Activated CD8-positive, alpha-beta memory T cell treated with anti-CD3 and anti-CD28 coated beads for 1 hour (primary cell): Measurements from ENCODE around the gene NSMF.
A peak's percentile ranks its signal among the peaks of the same experiment; 100 is the strongest.

Experiments used
- DNase-seq, 2 donors: peaks; one replicate each; pipeline ENCODE4 v3.0.0-alpha.2; 2020; ENCODE audit warnings: low read depth in 1 of 2; ENCODE audit errors: extremely low read depth in 1 of 2

The NSMF gene

DNA sequence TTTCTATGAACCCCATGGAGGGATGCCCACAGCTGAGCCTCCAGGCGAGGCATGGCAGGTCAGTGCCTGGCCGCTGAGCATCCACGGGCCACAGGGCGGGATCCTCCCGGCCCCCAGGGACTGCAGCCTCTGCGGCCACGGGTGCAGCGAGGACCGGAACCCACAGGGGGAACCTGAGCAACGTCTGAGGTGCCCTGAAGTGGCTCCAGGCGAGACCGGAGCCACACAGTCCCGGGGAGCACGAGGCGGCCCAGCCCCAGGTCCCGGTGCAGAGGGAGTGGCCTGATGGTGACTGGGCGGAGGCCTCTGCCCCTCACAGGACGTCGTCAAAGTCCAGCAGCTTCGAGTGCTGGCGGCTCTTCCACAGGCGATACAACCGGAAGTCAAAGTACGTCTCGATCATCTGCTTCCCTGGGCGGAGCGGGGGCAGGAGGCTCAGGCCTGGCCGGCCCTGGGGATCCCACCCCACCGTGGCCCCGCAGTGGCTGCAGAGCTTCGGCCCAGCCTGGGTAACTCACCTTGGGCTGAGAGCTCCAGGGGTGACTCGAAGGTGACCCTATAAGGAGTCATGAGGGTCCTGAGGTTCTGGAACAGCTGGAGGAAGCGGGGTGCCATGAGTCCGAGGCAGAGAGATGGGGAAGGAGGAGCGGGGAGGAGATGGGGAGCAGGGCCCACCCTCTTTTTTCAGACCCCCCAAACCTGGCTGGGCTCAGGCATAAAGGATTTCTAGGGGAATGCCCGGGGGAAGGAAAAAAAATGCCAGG, 9.9 kb downstream of the NSMF start:
- DNase-seq, result no peak

DNA sequence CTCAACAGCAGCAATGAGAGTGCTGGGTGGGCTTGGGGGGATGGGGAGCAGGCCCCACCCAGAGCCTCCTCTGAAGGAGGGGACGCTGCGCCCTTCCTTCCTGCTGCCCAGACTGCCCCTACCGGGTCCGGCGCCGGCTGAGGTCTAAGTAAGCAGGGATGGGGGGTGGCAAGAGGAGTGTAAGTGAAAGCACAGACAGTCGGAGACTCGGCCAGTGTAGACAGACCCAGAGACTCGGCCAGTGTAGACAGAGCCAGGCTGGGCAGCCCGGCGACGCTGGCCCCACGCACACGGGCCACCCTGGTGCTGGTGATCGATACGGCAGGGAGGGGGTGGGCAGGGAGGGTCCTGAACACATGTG, 10.6 kb downstream of the NSMF start:
- no peak for DNase-seq

DNA sequence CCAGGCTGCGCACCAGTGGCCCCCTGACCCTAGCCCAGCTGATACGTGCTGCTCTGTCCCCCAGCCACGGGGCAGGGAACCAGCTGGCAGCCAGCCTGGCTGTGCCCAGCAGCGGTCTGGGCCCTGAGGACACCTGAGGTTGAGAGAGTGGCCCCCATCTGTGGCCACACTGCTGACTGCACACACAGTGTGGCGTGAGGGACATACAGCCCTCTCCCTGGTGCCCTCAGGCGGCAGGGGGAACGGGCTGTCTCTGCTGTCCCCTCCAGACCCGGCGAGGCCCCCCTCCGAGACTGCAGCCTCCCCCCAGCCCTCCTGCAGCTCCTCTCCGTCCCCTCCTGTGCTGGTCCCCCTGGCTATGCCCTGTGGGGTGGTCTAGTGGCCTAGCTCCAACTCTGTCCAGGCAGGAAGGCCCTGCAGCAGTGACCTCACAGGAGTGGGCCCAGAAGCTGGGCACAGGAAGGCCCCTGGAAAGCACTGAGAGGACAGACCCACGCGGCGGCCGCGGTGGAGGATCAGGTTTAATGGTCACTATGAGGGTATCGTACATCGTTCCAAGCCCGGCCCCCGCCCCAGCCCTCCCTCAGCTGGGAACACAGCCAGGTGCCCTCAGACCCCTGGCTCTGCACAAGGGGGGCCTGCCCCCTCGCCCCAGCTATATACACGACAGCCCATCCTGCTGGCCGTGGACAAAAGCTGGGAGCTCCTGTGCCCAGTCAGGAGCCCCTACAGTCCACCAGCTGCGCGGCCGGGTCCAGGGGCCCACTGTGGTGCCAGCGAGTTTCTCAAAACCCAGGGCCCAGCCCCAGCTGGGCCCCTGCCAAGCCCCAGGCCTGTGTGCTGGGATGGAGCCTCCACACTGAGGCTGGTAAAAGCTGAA, 11.2 kb downstream of the NSMF start:
- DNase-seq, result no peak

- DNase-seq, result no peak
These were observed 12.2 kb downstream of the NSMF start for GRCh38 chr9:137446851-137447471.

DNA sequence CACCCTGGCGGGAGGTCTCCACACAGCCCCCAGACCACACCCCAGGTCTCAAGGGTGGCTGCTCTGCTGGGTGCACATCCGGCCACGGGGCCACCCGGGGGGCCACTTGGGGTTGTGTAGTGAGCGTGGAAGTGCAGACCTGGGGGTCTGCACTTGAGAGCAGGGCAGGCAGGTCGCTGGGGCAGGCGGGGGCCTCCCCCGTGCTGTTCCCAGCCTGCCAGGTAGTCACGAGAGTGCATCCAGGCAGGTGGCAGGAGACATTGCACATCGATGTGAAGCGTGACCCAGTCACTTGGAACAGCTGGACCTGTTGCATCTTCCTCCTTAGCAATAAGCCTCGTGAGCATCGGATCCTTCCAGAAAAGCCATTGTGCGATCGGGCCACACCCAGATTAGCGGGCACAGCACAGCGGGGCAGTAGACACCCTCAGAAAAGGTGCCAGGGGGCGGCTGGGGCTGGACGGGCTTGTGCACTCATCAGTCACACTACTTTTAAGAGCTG, 13.2 kb downstream of the NSMF start:
- DNase-seq, result no peak

DNA sequence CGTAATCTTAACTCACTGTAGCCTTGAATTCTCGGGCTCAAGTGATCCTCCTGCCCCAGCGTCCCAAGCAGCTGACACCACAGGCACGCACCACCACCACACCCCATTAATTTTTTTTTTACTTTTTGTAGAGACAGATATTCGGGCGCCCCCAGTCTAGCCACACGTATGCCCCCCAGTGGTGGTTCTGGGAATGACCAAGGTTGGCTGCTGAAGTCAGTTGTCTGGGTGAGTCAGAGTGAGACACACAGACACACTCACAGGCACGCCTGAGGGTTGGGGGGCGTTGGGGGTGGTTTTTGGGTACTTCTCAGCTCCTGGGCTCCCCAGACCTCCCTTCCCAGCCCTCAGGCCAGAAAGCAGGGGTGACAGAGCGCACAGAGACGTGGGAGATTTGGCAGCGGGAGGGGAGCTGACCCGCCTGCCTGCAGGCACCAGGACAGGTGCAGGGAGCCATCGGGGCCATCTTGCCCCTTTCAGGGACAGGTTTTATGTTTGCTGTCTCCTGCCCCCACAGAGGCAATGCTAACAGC, 13.8 kb downstream of the NSMF start:
- DNase-seq, result peak; percentile 67 to 72

DNA sequence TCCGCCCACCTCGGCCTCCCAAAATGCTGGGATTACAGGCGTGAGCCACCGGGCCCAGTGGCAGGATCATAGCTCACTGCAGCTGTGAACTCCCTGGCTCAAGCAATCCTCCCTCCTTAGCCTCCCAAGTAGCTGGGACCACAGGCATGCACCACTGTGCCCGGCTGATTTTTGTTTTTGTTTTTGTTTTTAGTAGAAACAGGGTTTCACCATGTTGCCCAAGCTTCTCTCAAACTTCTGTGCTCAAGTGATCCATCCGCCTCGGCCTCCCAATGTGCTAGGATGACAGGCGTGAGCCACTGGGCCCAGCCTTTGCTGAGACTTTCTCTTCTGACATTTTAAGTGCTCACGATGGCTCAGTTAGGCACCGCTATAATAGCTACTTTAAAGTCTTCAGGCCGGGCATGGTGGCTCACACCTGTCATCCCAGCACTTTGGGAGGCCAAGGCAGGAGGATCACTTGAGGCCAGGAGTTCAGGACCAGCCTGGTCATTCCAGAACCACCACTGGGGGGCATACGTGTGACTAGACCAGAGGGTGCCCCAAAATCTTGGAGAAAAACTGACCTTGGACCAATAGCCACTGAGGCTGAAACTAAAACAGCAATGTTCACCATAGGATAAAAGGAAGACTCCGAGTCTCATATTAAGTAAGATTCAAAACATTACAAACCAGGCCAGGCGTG, 14.9 kb downstream of the NSMF start:
- no peak for DNase-seq

- DNase-seq, result no peak
These were observed 17.2 kb downstream of the NSMF start for GRCh38 chr9:137441935-137442321.

DNA sequence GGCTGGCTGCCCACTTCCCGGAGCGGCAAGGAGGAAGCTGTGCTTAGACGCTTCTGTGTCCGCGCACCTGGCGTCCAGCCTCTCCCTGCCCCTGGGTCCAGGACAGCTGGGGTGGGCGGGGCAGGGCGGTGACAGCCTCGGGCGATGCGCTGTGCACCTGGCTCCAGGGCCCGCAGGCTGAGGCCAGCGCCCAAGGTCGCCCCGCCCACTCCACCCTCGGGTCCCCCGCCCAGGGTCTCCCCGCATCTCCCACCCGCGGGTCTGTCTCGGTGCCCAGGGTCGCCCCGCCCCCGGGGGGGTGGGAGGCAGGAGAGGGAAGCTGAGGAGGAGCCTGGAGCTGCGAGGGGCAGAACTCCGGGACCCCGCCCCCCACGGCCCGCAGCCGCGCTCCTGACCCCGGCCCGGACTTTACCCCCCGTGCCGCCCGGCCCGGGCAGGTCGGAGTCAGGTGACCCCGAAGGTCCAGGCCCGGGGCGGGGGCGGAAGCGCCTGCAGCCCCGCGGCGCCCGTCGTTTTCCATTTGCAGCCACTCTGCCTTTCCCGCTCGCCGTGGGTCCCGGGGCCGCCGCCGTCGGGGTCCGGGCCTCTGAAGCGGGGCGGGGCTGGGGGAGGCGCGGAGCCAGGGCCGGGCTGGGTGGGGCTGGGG, 17.7 kb downstream of the NSMF start, which contains the start of gene ENTPD8:
TSS of gene ENTPD8 (minus strand) at position 69 of the 646 bp plus-strand sequence. CDS start 3,072 bp downstream, outside the sequence.
- DNase-seq, result no peak

DNA sequence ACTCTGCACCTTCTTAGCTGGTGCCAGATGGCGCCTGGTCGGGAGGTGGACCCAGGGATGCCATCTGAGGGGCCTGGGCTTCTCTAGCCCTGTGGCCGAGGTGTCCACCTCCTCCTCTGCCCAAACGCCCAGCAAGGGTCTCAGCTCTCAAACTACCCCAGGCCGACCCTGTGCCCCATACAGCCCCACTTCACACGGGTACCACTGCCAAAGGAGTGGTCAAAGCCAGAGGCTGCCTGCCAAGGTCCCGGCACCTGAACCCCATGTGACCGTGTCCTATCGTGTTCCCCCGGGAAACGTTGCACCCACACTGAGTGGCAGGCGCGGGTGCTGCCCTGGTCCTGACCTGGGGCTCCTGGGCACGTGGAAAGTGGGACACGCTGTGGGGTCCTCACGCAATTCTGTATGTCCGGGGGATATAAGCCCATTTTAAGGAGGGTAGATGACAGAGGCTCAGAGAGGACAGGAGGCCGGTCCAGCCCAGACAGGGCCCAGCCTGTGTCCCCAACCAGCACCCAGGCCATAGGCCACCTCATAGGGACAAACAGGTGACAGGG, 19.9 kb downstream of the NSMF start:
- DNase-seq, result no peak

- DNase-seq, result no peak
These were observed 20.5 kb downstream of the NSMF start for GRCh38 chr9:137438591-137439157.

- no peak for DNase-seq
These were observed 21.2 kb downstream of the NSMF start for GRCh38 chr9:137437691-137438590.

DNA sequence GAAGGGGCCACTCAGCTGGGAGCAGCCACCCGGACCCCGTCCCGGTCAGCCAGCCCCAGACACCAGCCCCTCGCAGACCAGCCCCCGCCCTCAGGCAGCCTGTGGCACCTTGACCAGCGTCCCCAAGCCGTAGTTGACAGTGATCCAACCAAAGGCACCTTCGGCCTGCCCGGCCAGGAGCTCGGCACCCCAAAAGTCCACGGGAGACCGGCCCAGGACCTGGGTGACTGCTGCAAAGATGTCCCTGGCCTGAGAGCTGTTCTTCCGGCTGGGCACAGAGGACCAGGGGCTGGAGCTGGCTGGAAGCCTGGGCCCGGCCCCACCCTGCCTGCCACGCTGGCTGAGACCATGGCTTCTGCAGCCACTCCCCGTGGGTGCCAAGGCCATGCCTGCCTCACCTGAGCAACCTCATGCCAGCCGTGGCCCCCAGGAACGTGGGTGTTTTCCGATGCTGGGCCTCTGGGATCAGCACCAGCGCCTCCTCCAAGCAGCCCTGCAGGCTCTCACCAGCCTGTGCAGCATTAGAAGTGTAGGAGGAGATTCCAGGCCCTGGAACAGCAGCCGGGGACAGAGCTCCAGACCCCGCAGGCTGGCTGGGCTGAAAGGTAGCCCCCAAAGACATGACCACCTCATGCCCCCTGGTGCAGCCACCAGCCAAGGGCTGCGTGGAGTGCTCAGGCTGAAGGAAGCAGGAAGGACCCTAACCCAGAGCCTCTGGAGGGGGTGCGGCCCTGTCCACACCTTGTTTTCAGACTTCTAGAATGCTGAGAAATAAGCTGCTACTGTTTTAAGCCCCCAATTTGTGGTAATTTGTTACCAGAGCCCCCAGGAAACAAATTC, 22.2 kb downstream of the NSMF start:
- no peak for DNase-seq

DNA sequence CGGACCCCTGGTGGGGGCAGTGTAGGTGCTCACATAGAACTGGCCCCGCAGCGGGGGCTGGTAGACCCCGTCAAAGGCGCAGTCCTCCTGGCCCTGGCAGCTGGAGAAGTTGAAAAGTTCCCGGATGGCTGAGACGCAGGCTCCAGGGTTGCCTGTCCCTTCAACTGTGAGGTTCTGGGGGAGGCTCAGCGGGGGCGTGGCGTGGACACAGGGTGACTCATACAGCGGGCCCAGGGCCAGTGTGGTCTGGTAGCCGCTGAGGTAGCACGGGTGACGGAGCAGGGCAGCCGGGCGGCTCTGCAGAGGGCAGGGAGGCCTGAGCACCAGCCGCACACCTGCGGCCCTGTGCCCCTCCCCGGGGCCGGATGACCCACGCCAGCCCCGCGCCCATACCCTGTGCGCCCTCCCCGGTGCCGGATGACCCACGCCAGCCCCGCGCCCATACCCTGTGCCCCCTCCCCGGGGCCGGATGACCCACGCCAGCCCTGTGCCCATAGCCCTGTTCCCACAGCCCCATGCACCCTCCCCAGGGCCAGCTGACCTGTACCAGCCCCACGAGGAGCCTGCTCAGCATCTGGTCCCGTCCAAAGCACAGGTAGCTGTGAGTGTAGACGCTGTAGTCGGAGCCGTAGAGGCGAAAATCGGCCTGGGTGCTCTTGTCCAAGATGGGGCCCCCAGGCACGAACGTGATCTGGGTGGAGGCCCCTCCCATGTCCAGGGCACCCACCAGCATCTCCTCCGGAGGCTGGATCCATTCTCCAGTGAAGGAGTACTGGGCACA, 23.0 kb downstream of the NSMF start:
- no peak for DNase-seq

- DNase-seq, result no peak
These were observed 23.7 kb downstream of the NSMF start for GRCh38 chr9:137435381-137435891.

DNA sequence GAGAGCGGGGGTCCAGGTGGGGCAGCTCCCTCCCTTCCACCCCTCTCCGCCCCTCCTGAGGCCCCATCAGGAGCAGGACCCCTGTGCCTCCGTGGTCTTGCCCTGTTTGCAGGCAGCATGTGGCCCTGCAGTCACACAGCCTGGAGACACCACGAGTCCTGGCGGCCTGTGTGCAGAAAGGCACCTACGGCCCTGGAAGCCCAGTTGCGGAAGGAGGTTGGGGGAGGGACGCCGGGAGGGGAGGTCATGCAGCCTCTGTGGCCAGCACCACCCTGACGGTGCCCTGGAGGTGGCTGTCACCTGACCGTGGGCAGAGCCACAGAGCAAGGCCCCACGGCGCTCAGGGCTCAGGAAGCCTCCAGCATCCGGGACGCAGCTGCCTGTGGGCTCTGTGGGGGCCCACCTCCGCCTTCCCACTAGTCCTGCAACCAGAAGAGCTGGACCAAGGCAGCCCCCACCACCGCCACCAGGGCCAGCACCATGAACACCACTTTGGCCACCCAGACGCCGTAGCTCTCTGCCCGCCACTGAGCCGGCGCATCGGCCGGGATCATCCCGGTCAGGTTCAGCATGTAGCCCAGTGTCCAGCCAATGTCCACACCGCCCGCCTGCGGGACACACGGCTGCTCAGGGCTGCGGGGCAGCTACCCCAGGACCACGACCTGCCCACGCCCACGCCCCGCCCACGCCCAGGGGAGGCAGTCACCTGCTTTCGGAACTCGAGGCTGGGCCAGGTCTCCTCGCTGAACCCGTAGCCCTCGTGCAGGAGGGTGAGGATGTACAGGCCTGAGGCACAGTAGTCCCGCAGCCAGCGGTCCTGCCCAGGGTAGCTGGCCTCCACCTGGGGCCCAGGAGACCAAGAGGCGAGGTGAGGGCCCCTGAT, 24.4 kb downstream of the NSMF start:
- DNase-seq, result no peak
